HFFc6 (cell line): ENCODE results near the gene PIGU. TPM values are rescaled to one million over a fixed set of nuclear protein-coding genes. Genes with fewer than 3 reads are reported as not detected.

Source experiments
- DNase-seq: peaks from one replicate; pipeline ENCODE4 v3.0.0-alpha.2; 2018
- H3K27ac Mint-ChIP-seq: 2 replicates; pipeline ENCODE4 v1.8.0; 2020; ENCODE audit warnings: mild to moderate bottlenecking, mixed read lengths
- H3K27me3 Mint-ChIP-seq: 2 replicates; pipeline ENCODE4 v1.8.0; 2021; ENCODE audit warnings: mild to moderate bottlenecking, moderate library complexity, mixed read lengths; ENCODE audit not compliant: insufficient read depth
- H3K36me3 Mint-ChIP-seq: 2 replicates; pipeline ENCODE4 v1.8.0; 2021; ENCODE audit warnings: low read depth, mixed read lengths
- H3K4me1 Mint-ChIP-seq: 2 replicates; pipeline ENCODE4 v1.8.0; 2020; ENCODE audit warnings: low read depth, mixed read lengths
- H3K4me3 Mint-ChIP-seq: 2 replicates; pipeline ENCODE4 v1.8.0; 2020; ENCODE audit warnings: mild to moderate bottlenecking, moderate library complexity, mixed read lengths
- H3K9me3 Mint-ChIP-seq: 2 replicates; pipeline ENCODE4 v1.8.0; 2020; ENCODE audit warnings: mild to moderate bottlenecking, mixed read lengths
- total RNA-seq, 6 experiments: library from RNA; stranded (reverse); fragmentation: NEBNext Ultra II Directional; extraction: Animal tissue kit (Norgen Biotek cat#: 25700); gene quantifications; 2 replicates in 1 of 6; 3 replicates in 5 of 6; pipeline ENCODE4 v1.2.3, GENCODE V29; 2021
- TF ChIP-seq, protein P1 (sequence below): fragments of 200-600 bp; sonication (generic); IDR thresholded peaks from 2 replicates; pipeline ENCODE4 v1.5.0; 2021; ENCODE audit warnings: antibody characterized with exemption, mild to moderate bottlenecking

Gene PIGU
- total RNA-seq, 6 experiments from 2014 or later = 22.5 to 28.9 (median 24.9) TPM

DNA sequence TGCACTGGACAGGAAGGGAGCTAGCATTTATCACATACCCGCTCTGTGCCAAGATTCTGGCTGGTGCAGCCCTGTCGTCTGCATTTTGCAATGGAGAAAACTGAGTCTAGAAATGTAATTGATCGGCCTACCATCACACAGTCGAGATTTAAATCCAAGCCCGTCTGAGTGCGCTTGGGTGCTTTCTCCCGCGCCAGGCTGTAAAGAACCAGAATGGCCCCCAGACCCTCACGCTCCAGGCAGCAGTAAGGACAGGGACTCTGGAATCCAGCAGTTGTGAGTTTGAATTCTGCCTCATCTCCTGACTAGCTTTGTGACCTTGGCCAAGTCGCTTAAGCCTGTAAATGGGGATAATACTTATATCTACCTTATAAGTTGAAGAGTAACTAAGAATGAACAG is 149.9 kb downstream of the PIGU start:
- Mint-ChIP-seq H3K36me3 (peaks cover 16% of the 10 kb centered on the region), H3K9me3 (no peaks in the 10 kb centered on the region), H3K4me1 (peaks cover 60% of the 10 kb centered on the region), H3K27me3 (peaks cover 6% of the 10 kb centered on the region), H3K4me3 (peak overlapping the region; percentile 80), H3K27ac (peak overlapping the region; percentile 98)
- TF ChIP-seq, protein P1, sequence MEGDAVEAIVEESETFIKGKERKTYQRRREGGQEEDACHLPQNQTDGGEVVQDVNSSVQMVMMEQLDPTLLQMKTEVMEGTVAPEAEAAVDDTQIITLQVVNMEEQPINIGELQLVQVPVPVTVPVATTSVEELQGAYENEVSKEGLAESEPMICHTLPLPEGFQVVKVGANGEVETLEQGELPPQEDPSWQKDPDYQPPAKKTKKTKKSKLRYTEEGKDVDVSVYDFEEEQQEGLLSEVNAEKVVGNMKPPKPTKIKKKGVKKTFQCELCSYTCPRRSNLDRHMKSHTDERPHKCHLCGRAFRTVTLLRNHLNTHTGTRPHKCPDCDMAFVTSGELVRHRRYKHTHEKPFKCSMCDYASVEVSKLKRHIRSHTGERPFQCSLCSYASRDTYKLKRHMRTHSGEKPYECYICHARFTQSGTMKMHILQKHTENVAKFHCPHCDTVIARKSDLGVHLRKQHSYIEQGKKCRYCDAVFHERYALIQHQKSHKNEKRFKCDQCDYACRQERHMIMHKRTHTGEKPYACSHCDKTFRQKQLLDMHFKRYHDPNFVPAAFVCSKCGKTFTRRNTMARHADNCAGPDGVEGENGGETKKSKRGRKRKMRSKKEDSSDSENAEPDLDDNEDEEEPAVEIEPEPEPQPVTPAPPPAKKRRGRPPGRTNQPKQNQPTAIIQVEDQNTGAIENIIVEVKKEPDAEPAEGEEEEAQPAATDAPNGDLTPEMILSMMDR = no peak
- DNase-seq = no peak

DNA sequence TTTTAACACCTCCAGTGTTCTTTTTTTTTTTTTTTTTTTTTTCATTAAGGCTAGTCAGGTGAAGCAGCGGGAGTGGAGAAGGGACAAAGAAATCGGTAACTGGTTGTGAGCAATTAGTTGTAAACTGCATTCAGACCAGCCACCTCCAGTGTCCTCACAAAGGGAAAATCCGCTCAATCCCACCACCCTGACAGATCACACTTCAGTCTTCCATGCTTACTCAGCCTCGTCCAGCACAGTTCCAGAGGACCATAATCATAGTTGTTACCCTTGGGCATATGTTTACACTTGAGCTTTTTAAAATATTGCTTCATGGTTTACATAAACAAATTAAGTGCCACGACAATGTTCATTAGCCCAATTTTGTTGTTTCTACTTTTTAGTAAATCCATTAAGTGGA is 150.4 kb downstream of the PIGU start:
- Mint-ChIP-seq H3K4me1 (peaks cover 60% of the 10 kb centered on the region), H3K36me3 (peaks cover 15% of the 10 kb centered on the region), H3K9me3 (no peaks in the 10 kb centered on the region), H3K27me3 (peaks cover 6% of the 10 kb centered on the region), H3K27ac (peak overlapping the region; percentile 98), H3K4me3 (peak overlapping the region; percentile 80)
- TF ChIP-seq, protein P1 = no peak
- no peak for DNase-seq

DNA sequence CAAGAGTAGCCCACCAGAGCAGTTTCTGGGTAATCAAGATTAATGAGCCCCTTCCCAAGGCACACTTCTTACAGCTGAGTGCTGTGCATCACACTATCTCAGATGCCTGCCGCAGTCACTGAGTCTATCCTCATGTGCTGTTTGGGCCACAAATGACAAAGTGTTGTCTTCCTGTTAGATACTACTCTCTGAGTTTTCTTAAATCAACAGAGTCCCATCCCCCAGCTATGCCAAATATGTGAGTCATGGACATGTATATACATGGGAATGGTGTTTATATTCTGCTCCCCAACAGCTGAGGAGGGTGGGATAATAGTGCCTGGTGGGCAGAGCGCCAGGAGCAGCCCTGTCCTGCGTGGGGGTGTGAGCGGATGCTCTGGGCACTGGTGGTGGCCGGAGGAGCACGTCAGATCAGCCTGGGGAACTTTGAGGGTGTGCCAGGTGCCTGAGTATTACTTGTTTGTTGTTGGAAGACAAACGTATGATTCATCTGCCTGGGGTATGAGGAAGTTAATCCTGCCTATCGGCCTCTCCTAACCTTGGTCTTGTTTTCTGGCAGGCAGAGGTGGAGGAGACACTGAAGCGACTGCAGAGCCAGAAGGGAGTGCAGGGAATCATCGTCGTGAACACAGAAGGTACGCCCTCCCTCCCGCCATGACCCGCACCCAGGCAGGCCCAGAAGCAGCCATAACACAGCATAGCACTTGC is 151.0 kb downstream of the PIGU start:
- peak; percentile 100 for DNase-seq
- peaks cover 6% of the 10 kb centered on the region for H3K27me3 Mint-ChIP-seq
- H3K27ac Mint-ChIP-seq = peak overlapping the region; percentile 98
- H3K4me3 Mint-ChIP-seq = peak overlapping the region; percentile 80
- TF ChIP-seq, protein P1 = no peak
- H3K36me3 Mint-ChIP-seq = peaks cover 13% of the 10 kb centered on the region
- H3K9me3 Mint-ChIP-seq = no peaks in the 10 kb centered on the region
- H3K4me1 Mint-ChIP-seq = peaks cover 57% of the 10 kb centered on the region

DNA sequence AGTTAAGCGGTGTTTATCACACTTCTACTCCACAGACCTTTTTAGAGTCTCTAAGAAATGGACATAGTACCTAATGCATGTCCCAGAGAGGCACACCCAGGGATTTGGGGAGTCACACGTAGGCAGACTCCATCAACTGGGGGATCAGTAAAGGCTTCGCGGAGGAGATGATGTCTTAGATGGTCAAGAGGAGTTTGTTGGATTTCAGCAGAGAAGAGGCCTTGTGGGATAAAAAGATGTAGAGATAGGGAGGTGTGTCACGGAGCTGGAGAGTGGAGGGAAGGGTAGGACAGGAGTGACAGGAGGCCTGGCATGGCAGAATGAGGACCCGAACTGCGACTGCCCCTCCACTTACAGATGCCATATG is 151.6 kb downstream of the PIGU start:
- H3K4me3 Mint-ChIP-seq = peak overlapping the region; percentile 80
- H3K4me1 Mint-ChIP-seq = peaks cover 57% of the 10 kb centered on the region
- peaks cover 13% of the 10 kb centered on the region for H3K36me3 Mint-ChIP-seq
- no peaks in the 10 kb centered on the region for H3K9me3 Mint-ChIP-seq
- DNase-seq = peak; percentile 18
- peaks cover 6% of the 10 kb centered on the region for H3K27me3 Mint-ChIP-seq
- H3K27ac Mint-ChIP-seq = peak overlapping the region; percentile 98
- TF ChIP-seq, protein P1 = no peak

DNA sequence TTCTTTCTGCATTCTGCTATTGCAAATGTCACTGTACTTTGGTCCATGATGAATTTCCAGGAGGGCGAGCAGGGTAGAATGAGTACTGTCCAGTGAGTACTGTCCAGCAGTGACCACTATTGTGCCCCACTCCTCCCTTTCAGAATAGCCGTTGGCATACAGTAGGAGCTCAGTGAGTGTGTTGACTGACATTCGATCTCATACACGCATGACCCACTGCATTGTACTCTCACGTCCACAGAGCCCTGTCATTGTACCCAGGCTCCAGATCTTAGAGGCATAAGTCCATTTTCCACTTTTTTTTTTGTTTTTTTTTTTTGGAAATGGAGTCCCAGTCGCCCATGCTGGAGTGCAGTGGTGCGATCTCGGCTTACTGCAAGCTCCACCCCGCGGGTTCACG is 152.5 kb downstream of the PIGU start:
- Mint-ChIP-seq H3K4me1 (peaks cover 57% of the 10 kb centered on the region), H3K9me3 (no peaks in the 10 kb centered on the region), H3K27ac (peak overlapping the region; percentile 98), H3K4me3 (no peak overlapping the region), H3K36me3 (peaks cover 13% of the 10 kb centered on the region), H3K27me3 (peaks cover 5% of the 10 kb centered on the region)
- TF ChIP-seq, protein P1 = no peak
- no peak for DNase-seq
